Kidney epithelial cell (primary cell): Measurements from ENCODE around the gene RBL1. TPM values are rescaled to one million over a fixed set of nuclear protein-coding genes. Genes with fewer than 3 reads are reported as not detected.

Source experiments
- DNase-seq: peaks from one replicate; pipeline ENCODE4 v3.0.0-alpha.2; 2010; ENCODE audit warnings: low read depth
- H3K27me3 ChIP-seq: 2 replicates; pipeline ENCODE4 v1.6.0; 2011; ENCODE audit warnings: low read length; ENCODE audit not compliant: control insufficient read depth, insufficient read depth
- H3K36me3 ChIP-seq: 2 replicates; pipeline ENCODE4 v1.5.1; 2011; ENCODE audit warnings: low read length; ENCODE audit not compliant: control insufficient read depth, insufficient read depth
- H3K4me3 ChIP-seq: 2 replicates; pipeline ENCODE4 v1.5.1; 2011; ENCODE audit warnings: low read depth, mild to moderate bottlenecking, control low read depth, low read length
- total RNA-seq: library from RNA; depleted of rRNA; stranded (reverse); fragments of >200 nt; gene quantifications from 2 replicates; pipeline ENCODE4 v1.2.3, GENCODE V29; 2015
- TF ChIP-seq, protein P1 (sequence below): IDR thresholded peaks from 2 replicates; pipeline ENCODE4 v1.5.1; 2011; ENCODE audit warnings: mild to moderate bottlenecking, moderate library complexity, low read length, control low read depth, inconsistent platforms; ENCODE audit not compliant: insufficient read depth, poor library complexity, severe bottlenecking

The RBL1 gene
- total RNA-seq, 1 donor from 2014 or later = 5.6 TPM

DNA sequence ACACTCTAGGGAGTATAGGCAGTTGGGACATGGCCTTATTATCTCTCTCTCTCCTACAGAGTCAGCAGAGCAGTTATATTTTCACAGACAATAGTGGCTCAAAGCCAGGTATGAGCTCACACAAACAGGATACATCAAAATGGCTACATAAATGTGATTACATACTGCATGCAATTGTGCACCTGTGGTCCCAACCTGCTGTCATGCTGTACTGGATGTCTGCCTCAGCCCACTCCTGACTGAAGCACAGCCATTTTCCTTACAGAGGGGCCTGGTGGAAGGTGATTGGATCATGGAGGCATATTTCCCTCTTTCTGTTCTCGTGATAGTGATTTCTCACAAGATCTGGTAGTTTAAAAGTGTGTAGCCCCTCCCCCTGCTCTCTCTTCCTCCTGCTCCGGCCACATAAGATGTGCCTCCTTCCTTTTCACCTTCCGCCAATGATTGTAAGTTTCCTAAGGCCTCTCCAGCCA, 107.3 kb downstream of the RBL1 start:
- no peaks in the 10 kb centered on the region for H3K36me3 ChIP-seq
- H3K4me3 ChIP-seq = no peak overlapping the region
- H3K27me3 ChIP-seq = no peaks in the 10 kb centered on the region
- TF ChIP-seq, protein P1, sequence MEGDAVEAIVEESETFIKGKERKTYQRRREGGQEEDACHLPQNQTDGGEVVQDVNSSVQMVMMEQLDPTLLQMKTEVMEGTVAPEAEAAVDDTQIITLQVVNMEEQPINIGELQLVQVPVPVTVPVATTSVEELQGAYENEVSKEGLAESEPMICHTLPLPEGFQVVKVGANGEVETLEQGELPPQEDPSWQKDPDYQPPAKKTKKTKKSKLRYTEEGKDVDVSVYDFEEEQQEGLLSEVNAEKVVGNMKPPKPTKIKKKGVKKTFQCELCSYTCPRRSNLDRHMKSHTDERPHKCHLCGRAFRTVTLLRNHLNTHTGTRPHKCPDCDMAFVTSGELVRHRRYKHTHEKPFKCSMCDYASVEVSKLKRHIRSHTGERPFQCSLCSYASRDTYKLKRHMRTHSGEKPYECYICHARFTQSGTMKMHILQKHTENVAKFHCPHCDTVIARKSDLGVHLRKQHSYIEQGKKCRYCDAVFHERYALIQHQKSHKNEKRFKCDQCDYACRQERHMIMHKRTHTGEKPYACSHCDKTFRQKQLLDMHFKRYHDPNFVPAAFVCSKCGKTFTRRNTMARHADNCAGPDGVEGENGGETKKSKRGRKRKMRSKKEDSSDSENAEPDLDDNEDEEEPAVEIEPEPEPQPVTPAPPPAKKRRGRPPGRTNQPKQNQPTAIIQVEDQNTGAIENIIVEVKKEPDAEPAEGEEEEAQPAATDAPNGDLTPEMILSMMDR = no peak
- no peak for DNase-seq

DNA sequence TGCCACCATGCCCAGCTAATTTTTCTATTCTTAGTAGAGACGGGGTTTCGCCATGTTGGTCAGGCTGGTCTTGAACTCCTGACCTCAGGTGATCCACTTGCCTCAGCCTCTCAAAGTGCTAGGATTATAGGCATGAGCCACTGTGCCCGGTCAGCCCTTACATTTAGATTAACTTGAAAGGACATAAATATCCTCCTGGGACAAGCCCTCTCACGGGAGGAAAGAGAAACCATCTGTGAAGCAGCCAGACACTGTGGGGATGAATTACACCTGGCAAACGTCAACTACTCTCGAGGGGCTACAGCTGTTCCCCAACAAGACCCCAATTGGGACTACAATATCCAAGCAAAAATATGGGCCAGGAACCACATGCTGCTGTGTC, 111.5 kb downstream of the RBL1 start:
- no peaks in the 10 kb centered on the region for H3K27me3 ChIP-seq
- TF ChIP-seq, protein P1 = no peak
- DNase-seq = no peak
- no peak overlapping the region for H3K4me3 ChIP-seq
- no peaks in the 10 kb centered on the region for H3K36me3 ChIP-seq

DNA sequence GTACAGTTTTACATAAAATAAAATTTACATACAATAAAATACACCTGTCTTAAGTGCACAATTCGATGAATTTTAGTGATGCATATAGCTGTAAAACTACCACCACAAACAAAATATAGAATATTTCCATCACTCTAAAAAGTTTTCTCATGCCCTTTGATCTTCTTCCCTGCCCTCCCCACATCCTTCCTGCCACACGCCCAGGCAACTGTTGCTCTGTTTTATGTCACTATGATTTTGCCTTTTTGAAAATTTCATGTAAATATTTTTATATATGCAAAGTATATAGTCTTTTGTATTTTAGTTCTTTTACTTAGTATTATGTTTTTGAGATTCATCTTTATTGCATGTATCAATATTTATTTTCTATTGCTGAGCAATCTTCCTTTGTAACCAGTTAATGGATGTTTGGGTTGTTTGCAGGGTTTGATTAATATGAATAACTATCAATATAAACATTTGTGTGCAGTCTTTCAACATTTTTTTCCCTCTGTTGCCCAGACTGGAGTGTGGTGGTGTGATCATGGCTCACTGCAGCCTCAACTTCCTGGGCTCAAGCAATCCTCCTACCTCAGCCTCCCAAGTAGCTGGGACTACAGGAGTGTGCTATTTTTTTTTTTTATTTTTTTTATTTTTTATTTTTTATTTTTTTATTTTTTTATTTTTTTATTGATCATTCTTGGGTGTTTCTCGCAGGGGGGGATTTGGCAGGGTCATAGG, 120.5 kb downstream of the RBL1 start:
- TF ChIP-seq, protein P1 = no peak
- H3K27me3 ChIP-seq = no peaks in the 10 kb centered on the region
- H3K4me3 ChIP-seq = no peak overlapping the region
- H3K36me3 ChIP-seq = no peaks in the 10 kb centered on the region
- DNase-seq = no peak

DNA sequence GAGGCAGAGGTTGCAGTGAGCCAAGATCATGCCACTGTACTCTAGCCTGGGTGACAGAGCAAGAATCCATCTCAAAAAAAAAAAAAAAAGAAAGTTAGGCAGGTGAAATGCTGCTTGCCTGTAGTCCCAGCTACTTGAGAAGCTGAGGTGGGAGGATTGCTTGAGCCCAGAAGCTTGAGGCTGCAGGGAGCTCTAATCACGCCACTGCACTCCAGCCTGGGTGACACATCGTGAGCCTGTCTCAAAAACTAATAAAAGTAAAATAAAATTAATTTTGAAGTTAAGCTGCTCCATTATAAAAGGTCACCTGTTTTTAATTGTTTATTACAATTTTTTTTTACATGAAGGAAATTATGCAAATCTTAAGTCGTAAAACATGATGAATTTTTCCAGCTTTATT, 121.1 kb downstream of the RBL1 start:
- no peaks in the 10 kb centered on the region for H3K27me3 ChIP-seq
- no peak overlapping the region for H3K4me3 ChIP-seq
- no peaks in the 10 kb centered on the region for H3K36me3 ChIP-seq
- no peak for DNase-seq
- TF ChIP-seq, protein P1 = no peak

DNA sequence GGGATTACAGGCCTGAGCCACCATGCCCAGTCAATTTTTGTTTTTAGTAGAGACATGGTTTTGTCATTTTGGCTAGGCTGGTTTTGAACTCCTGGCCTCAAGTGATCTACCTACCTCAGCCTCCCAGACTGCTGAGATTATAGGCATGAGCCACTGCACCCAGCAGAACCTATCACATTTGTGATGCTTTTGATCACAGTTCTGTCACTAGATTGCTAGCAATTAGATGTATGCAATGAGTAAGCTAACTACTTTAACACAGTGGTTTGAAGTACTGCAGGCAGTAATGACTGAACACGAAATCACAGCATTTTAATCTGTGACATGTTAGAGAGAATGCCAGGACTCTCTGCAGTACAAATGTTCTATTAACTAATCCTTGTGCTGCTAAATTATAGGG, 124.7 kb downstream of the RBL1 start:
- Histone ChIP-seq H3K4me3 (no peak overlapping the region), H3K36me3 (no peaks in the 10 kb centered on the region), H3K27me3 (no peaks in the 10 kb centered on the region)
- TF ChIP-seq, protein P1 = no peak
- DNase-seq = no peak
